DOHH2 (cell line): ENCODE data around the gene RNU6-1.

Experiments
- H3F3A ChIP-seq: fragments of 200-600 bp; sonication (generic), shearing (Covaris generic); 2 replicates; pipeline ENCODE4 v1.6.0; 2016; ENCODE audit warnings: antibody characterized with exemption, mild to moderate bottlenecking; ENCODE audit not compliant: control insufficient read depth, insufficient read depth
- H3K27ac ChIP-seq: fragments of 200-600 bp; sonication (generic); 2 replicates; pipeline ENCODE4 v1.5.1; 2014; ENCODE audit warnings: low read depth, mild to moderate bottlenecking, low read length, moderate library complexity
- H3K27me3 ChIP-seq: fragments of 200-600 bp; sonication (generic); 2 replicates; pipeline ENCODE4 v1.6.1; 2014; ENCODE audit warnings: mild to moderate bottlenecking, low read length, mixed read lengths; ENCODE audit not compliant: control insufficient read depth
- H3K36me3 ChIP-seq: fragments of 200-600 bp; sonication (generic); 2 replicates; pipeline ENCODE4 v1.6.1; 2014; ENCODE audit warnings: mild to moderate bottlenecking, low read length, moderate library complexity, mixed read lengths; ENCODE audit not compliant: control insufficient read depth
- H3K4me1 ChIP-seq: fragments of 200-600 bp; sonication (generic); 2 replicates; pipeline ENCODE4 v1.6.1; 2014; ENCODE audit warnings: mild to moderate bottlenecking, low read length, mixed read lengths; ENCODE audit not compliant: control insufficient read depth
- H3K4me2 ChIP-seq: fragments of 200-600 bp; sonication (generic); 2 replicates; pipeline ENCODE4 v1.6.0; 2014; ENCODE audit warnings: mild to moderate bottlenecking, low read length, moderate library complexity
- H3K4me3 ChIP-seq: fragments of 200-600 bp; sonication (generic); 2 replicates; pipeline ENCODE4 v1.5.1; 2014; ENCODE audit warnings: mild to moderate bottlenecking, low read length, mixed read lengths
- H3K79me2 ChIP-seq: fragments of 200-600 bp; sonication (generic); 2 replicates; pipeline ENCODE4 v1.6.1; 2014; ENCODE audit warnings: mild to moderate bottlenecking, low read length, mixed read lengths; ENCODE audit not compliant: control insufficient read depth
- H3K9me2 ChIP-seq: fragments of 200-600 bp; sonication (generic); replicated peaks from 2 replicates; pipeline ENCODE4 v1.6.1; 2014; ENCODE audit warnings: mild to moderate bottlenecking, low read length, mixed read lengths; ENCODE audit not compliant: control insufficient read depth
- H3K9me3 ChIP-seq: fragments of 200-600 bp; sonication (generic); 2 replicates; pipeline ENCODE4 v1.6.1; 2014; ENCODE audit warnings: antibody characterized with exemption, low read length, mixed read lengths; ENCODE audit not compliant: control insufficient read depth, insufficient read depth
- H4K20me1 ChIP-seq: fragments of 200-600 bp; sonication (generic); 2 replicates; pipeline ENCODE4 v1.6.0; 2014; ENCODE audit warnings: low read depth, mild to moderate bottlenecking, antibody characterized with exemption, low read length, moderate library complexity; ENCODE audit not compliant: control insufficient read depth, insufficient read depth
- EZH2phosphoT487 ChIP-seq: fragments of 200-600 bp; sonication (generic); IDR thresholded peaks from 2 replicates; pipeline ENCODE4 v1.6.1; 2017; ENCODE audit warnings: borderline replicate concordance, mild to moderate bottlenecking, antibody characterized with exemption, low read length, moderate library complexity, mixed read lengths
- TF ChIP-seq, protein P1 (sequence below): fragments of 200-600 bp; sonication (generic); IDR thresholded peaks from one replicate; pipeline ENCODE4 v1.5.1; 2014; ENCODE audit warnings: antibody characterized with exemption, mild to moderate bottlenecking, low read depth, low read length; ENCODE audit not compliant: poor library complexity, severe bottlenecking

RNU6-1 gene

DNA sequence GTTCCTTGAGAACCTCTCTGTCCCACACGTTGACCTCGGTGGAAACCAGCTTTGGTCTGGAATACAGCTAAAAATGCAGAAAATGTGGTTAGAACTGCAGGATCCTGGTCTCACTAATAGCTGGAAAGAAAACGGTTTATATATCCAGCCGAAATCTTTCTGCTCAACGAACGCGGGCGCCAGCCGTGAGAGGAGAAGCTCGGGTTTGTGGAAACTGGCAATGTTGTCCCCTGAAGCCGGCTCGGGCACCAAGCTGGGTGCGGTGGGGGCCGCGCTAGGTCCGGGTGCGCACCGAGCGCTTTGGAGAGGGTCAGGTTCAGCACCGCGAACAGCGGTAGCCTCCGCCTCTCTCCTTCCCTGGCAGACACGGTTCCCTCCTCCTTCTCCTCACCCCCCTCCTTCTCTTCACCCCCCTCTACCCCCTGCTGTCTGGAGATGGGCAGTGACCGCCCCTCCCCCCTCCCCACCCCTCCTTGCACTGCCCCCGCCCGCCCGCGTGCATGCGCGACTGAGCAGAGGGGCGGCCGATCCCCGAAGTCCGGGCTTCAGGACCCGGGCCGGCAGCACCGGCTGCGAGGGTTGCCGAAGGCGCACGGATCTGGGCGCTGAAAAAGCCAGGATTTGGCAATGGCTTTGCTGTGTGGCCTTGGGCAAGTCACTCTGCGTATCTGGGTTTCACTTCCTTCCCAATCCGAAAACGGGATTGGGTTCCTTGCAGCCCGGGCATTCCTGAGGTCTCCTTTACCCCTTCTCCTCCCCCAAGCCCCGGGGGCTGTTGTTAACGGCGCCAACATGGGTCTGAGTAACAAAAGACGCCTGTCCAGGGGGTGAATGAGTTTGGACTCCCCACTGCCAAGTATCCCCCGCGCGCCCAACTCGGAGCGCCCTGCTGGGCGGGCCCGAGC, 14.6 kb downstream of the RNU6-1 start, which contains the start of gene SKOR1:
SKOR1 (plus strand) TSS at position 534 of the 905 bp plus-strand sequence; CDS start at position 628, 94 bp downstream.
- TF ChIP-seq, protein P1, sequence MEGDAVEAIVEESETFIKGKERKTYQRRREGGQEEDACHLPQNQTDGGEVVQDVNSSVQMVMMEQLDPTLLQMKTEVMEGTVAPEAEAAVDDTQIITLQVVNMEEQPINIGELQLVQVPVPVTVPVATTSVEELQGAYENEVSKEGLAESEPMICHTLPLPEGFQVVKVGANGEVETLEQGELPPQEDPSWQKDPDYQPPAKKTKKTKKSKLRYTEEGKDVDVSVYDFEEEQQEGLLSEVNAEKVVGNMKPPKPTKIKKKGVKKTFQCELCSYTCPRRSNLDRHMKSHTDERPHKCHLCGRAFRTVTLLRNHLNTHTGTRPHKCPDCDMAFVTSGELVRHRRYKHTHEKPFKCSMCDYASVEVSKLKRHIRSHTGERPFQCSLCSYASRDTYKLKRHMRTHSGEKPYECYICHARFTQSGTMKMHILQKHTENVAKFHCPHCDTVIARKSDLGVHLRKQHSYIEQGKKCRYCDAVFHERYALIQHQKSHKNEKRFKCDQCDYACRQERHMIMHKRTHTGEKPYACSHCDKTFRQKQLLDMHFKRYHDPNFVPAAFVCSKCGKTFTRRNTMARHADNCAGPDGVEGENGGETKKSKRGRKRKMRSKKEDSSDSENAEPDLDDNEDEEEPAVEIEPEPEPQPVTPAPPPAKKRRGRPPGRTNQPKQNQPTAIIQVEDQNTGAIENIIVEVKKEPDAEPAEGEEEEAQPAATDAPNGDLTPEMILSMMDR: no peak
- no peak for TF ChIP-seq EZH2phosphoT487
- no peak within 1 kb of the TSS for H3K4me2 ChIP-seq

GRCh38 chr15:67824197-67824968, 15.5 kb downstream of the RNU6-1 start:
- no peaks in the 10 kb centered on the region; the same call in 1 of the 2 replicates for H3K9me3 ChIP-seq
- H3K4me2 ChIP-seq: no peak overlapping the region
- H3K4me3 ChIP-seq: no peak overlapping the region
- no peaks in the 10 kb centered on the region for H3K36me3 ChIP-seq
- no peaks in the 10 kb centered on the region for H3K9me2 ChIP-seq
- TF ChIP-seq, protein P1: no peak
- TF ChIP-seq EZH2phosphoT487: no peak
- no peaks in the 10 kb centered on the region for H3F3A ChIP-seq
- H3K4me1 ChIP-seq: no peaks in the 10 kb centered on the region
- 0 out of 2 replicates have a peak, but pooled peaks cover 3% of the 10 kb centered on the region for H4K20me1 ChIP-seq
- H3K27ac ChIP-seq: no peak overlapping the region
- peaks cover 45% of the 10 kb centered on the region for H3K27me3 ChIP-seq
- H3K79me2 ChIP-seq: no peaks in the 10 kb centered on the region

More for the DNA sequence above, 14.6 kb downstream of the RNU6-1 start, which contains the start of gene SKOR1:
- H3K4me3 ChIP-seq: no peak within 1 kb of the TSS
- H3K9me3 ChIP-seq: no peaks in the 10 kb centered on the region; the same call in 1 of the 2 replicates
- H3F3A ChIP-seq: no peaks in the 10 kb centered on the region
- H3K4me1 ChIP-seq: no peaks in the 10 kb centered on the region
- H3K36me3 ChIP-seq: no peaks in the 10 kb centered on the region
- H4K20me1 ChIP-seq: 0 out of 2 replicates have a peak, but pooled peaks cover 3% of the 10 kb centered on the region
- no peaks in the 10 kb centered on the region for H3K9me2 ChIP-seq
- peaks cover 39% of the 10 kb centered on the region for H3K27me3 ChIP-seq
- H3K27ac ChIP-seq: no peak within 1 kb of the TSS
- H3K79me2 ChIP-seq: no peaks in the 10 kb centered on the region

DNA sequence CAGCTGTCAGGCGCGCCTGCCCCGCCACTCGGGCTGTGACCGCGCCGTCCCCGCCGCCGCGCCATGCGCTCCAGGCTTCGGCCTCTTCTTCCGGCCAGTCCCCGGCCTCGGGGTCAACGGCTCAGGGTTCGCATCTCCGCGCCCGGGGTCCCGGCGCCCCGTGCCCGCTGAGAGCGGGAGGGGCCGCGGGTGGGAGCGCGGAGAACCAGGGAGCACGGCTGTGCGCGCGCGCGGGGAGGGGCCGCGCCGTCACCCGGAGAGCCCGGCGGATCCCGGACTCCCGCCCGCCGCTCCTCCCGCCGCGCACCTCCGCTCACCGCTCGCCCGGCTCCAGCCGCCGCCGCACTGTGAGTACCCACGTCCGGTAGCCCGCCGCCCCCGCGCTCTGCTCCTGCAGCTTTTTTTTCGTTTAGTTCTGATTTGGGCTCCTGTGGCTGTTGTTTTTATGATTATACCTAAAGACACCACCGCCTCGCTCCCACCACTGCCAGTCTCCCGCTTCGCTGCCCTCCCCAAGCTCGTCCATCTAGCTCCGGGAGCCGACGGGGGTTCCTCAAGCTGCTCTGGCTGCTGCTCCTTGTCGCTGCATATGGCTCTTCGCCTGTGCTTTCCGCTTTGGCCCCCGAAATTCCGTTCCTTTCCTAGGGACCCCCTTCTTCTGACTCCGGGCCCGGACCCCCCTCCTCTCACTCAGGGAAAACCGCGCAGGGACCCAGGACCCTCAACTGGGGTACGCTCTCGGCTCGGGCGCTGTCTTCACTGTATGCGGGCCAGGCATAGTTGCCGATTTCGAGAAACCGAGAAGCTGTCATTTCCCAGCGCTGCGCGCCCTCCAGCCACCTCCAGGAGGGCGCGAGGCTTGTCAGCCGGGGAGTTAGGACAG, 16.3 kb downstream of the RNU6-1 start:
- H3K9me2 ChIP-seq: no peaks in the 10 kb centered on the region
- no peak overlapping the region for H3K27ac ChIP-seq
- peak overlapping the region; percentile 28 for H3K4me2 ChIP-seq
- no peak; the same call in 1 of the 2 replicates for TF ChIP-seq EZH2phosphoT487
- TF ChIP-seq, protein P1: no peak
- H3K4me1 ChIP-seq: no peaks in the 10 kb centered on the region
- H4K20me1 ChIP-seq: 0 out of 2 replicates have a peak, but pooled peaks cover 3% of the 10 kb centered on the region
- H3F3A ChIP-seq: no peaks in the 10 kb centered on the region
- H3K27me3 ChIP-seq: peaks cover 48% of the 10 kb centered on the region
- H3K4me3 ChIP-seq: peak overlapping the region; percentile 42; the same call in 1 of the 2 replicates
- no peaks in the 10 kb centered on the region; the same call in 1 of the 2 replicates for H3K9me3 ChIP-seq
- no peaks in the 10 kb centered on the region for H3K36me3 ChIP-seq
- H3K79me2 ChIP-seq: no peaks in the 10 kb centered on the region
